ENCODE results near the gene FAM83C. TPM values are rescaled to one million over a fixed set of nuclear protein-coding genes. Genes with fewer than 3 reads are reported as not detected.

The FAM83C gene
- total RNA-seq, 1 experiment from 2014 or later, result not detected

- Histone ChIP-seq H3K9ac (ENCODE audit: low read length) (no peak overlapping the region), H3K79me2 (ENCODE audit: insufficient read depth, low read length) (peaks cover 32% of the 10 kb centered on the region), H4K20me1 (ENCODE audit: insufficient read depth) (no peaks in the 10 kb centered on the region), H3K27me3 (ENCODE audit: insufficient read depth, low read length) (no peaks in the 10 kb centered on the region), H3K4me1 (ENCODE audit: control insufficient read depth in 1 of 2, insufficient read depth in 2 of 2, low read length in 2 of 2) (peaks cover 8 to 23% of the 10 kb centered on the region in 2 experiments; a peak in 3 of 4 replicates), H3K27ac (ENCODE audit: low read depth, low read length) (no peak overlapping the region), H3K4me3 (replicated peaks in 1 of 2; ENCODE audit: low read depth in 1 of 2, low read length in 2 of 2) (no peak overlapping the region), H3K9me3 (ENCODE audit: control insufficient read depth in 1 of 2, insufficient read depth in 1 of 2, low read depth in 1 of 2, low read length in 2 of 2) (no peaks in the 10 kb centered on the region), H3K4me2 (ENCODE audit: low read length) (peak overlapping the region; percentile 84; the same call in 1 of the 2 replicates), H2AFZ (ENCODE audit: low read depth, low read length, poor library complexity, severe bottlenecking) (no peak overlapping the region), H3K9me2 (ENCODE audit: insufficient read depth) (no peaks in the 10 kb centered on the region), H3K36me3 (ENCODE audit: control insufficient read depth in 1 of 2, insufficient read depth in 2 of 2, low read length in 2 of 2) (peaks cover 5 to 14% of the 10 kb centered on the region in 2 experiments; a peak in 3 of 4 replicates)
- ChIA-PET POLR2A (no interaction called here), RAD21 (ENCODE audit: low non-redundant PET in 1 of 2, low total read pairs in 2 of 2, uncharacterized antibody in 2 of 2, unreplicated experiment in 2 of 2) (no interaction called here), CTCF (no interaction called here)
- no peak for DNase-seq (ENCODE audit: low read depth, low spot score)
- BruUV-seq (replicated peaks), result no TSS peak
- intact Hi-C loops (cut with micrococcal nuclease), result no loop called here
- no peak for TF ChIP-seq EGR1 (IDR thresholded peaks at IDR 0.05; ENCODE audit: low read depth)
- no peak for TF ChIP-seq ZFX (IDR thresholded peaks at IDR 0.05)
- TF ChIP-seq EZH2 (IDR thresholded peaks at IDR 0.05), result no peak
- no peak for TF ChIP-seq EZH2phosphoT487 (IDR thresholded peaks at IDR 0.05; ENCODE audit: borderline replicate concordance)
- TF ChIP-seq YY1 (IDR thresholded peaks at IDR 0.05; ENCODE audit: extremely low read depth, insufficient replicate concordance, low read depth, low read length), result no peak
- no peak for TF ChIP-seq ZBTB33 (IDR thresholded peaks at IDR 0.05; ENCODE audit: extremely low read depth, insufficient replicate concordance, low read length)
- no peak for TF ChIP-seq SIN3A (IDR thresholded peaks at IDR 0.05; ENCODE audit: low read depth)
- no peak for TF ChIP-seq FOSL1 (IDR thresholded peaks at IDR 0.05; ENCODE audit: low read depth)
- TF ChIP-seq TCF7L2 (IDR thresholded peaks at IDR 0.05; ENCODE audit: borderline replicate concordance, extremely low read depth, insufficient read depth, insufficient read length), result no peak
- TF ChIP-seq ATF3 (IDR thresholded peaks at IDR 0.05), result no peak
- no peak for TF ChIP-seq CEBPB (IDR thresholded peaks at IDR 0.05; ENCODE audit: low read depth)
- no peak for TF ChIP-seq JUND (IDR thresholded peaks at IDR 0.05)
- no peak for ATAC-seq
These were observed 5.9 kb downstream of the FAM83C start for GRCh38 chr20:35286077-35286898.
